ENCODE measurements around the gene ANKRD18A.
"Not testable (repeated sequence)": the region's sequence is repeated elsewhere in the genome, so short reads cannot be mapped to it uniquely, and the experiment has no call there.

DNA sequence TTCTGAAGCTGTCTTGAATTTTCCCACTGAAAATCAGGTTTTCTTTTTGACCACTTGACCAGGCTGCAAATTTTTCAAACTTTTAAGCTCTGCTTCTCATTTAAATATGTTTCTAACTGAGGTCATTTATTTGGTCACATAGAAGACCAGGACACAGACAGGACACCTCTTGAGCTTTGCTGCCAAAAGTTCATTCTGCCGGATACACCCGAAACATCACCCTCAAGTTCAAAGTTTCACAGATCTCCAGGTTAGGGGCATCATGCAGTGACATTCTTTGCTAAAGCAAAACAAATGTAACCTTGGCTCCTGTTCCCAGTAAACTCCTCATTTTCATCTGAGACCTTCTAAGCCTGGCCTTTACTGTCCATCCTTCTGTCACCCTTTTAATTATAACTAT, 65.4 kb downstream of the ANKRD18A start:
- TF ChIP-seq CTCF, POLR2A (IDR thresholded peaks at IDR 0.05): not testable (repeated sequence)
